HG03095 (cell line): ENCODE data around the gene OR56A1.

ENCODE experiments used
- ATAC-seq: cut with Tn5 transposase; IDR thresholded peaks from one replicate; pipeline ENCODE4 v1.9.1; 2021; ENCODE audit warnings: moderate library complexity; ENCODE audit not compliant: unreplicated experiment

The OR56A1 gene

DNA sequence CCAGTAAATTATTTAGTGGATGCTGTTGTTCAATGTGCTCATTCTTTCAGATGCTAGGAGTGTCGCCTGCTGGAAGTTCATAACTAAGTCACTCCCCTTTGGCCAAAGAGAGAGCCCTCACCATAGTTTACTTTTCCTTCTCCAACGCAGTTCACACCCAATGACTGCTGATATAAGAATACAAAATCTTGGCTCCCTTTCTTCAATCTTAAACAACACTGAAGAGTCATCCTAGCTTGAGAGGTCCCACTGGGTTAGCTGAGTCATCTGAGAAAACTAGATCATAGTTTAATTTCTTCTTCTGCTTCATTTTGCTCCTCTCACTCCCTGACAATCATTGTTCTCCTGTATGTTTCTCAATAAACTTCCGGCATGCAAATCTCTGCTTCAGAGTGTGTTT is 38.4 kb downstream of the OR56A1 start:
- no peak for ATAC-seq

DNA sequence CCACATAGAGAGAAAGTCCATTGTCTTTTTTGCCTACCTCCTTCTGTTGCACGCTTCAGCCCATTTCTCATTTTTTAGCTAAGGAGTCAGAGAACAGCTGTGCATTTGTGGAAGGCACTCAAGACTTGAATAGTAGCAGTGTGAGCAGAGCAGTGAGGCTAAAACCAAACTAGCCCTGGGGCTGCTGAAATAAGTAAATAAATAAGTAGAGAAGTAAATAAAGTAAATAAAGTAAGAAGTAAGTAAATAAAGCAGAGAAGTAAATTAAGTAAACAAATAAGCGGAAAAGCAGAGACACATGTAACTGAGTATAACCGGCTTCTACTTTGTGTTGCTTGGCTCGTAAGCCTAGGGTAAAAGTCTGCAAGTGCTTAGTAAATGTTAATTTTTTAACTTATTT is 41.4 kb downstream of the OR56A1 start:
- ATAC-seq, result no peak

DNA sequence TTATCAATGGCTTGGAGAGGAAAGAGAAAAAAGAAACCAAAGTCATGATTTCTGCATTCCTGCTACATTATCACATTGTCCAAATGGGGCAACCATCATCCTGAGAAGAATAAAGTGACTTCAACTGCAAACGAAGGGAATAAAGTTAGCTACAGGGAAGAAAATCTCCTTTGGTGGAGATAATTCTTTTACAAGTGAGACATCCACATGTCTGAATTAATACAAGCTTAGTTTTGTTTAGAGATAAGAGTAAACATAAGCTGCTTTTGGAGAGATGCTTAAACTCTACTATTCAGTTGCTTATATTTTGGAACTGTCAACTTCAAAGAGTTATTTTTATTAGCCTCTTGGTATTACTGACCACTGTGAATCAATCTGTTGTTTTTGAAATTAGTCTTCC is 43.7 kb downstream of the OR56A1 start, which contains the start of gene OR52L1:
Gene OR52L1, minus strand, starts transcription at position 101 of the 400 bp plus-strand sequence. Its CDS starts 55 bp downstream, at position 46.
- no peak for ATAC-seq

DNA sequence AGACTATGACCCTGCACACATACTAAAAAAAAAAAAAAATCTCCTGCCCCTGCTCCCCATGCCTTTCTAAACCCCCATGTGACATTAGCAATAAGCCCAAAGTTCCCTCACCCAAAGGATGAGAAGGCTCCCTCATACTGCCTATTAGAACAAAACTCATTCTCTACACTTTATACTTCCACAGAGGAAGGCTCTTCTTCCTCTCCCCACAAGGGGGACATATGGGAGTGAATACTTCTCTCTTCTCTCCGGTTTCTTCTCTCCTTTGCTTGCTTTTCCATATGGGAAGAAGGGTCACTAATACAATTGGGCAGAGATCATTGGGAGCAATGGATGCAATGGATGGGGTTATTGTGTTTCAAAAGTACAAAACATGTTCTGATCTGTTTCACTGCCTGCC is 47.1 kb downstream of the OR56A1 start:
- ATAC-seq, result no peak

- no peak for ATAC-seq
Observed at GRCh38 chr11:5973530-5973929, 57.0 kb downstream of the OR56A1 start.
